Left lung (tissue), 10 donors: Measurements from ENCODE around the gene ZNF710. TPM values are rescaled to one million over a fixed set of nuclear protein-coding genes. Genes with fewer than 3 reads are reported as not detected.
A peak's percentile ranks its signal among the peaks of the same experiment; 100 is the strongest.
"Not testable (repeated sequence)": the region's sequence is repeated elsewhere in the genome, so short reads cannot be mapped to it uniquely, and the experiment has no call there.

Experiments used
- ATAC-seq: fragments of 200-7000 bp; cut with Tn5 transposase; one replicate; pipeline ENCODE4 v1.9.1; 2020; ENCODE audit warnings: moderate library complexity
- DNase-seq, 4 donors: peaks; one replicate each; pipeline ENCODE4 v3.0.0-alpha.2; 2013 to 2020
- H3K27ac ChIP-seq, 2 donors: fragments of 200-600 bp; sonication (generic) in 1 of 2; one replicate each; pipeline versions ENCODE4 v1.5.0 to v1.8.0; 2020 to 2021
- H3K27me3 ChIP-seq, 2 donors: fragments of 200-600 bp; sonication (generic) in 1 of 2; one replicate each; pipeline versions ENCODE4 v1.5.0 to v1.8.0; 2020 to 2021
- H3K36me3 ChIP-seq, 2 donors: fragments of 200-600 bp; sonication (generic) in 1 of 2; one replicate each; pipeline versions ENCODE4 v1.5.0 to v1.8.0; 2020 to 2021
- H3K4me1 ChIP-seq, 2 donors: fragments of 200-600 bp; one replicate each; pipeline ENCODE4 v1.8.0; 2021
- H3K4me3 ChIP-seq, 2 donors: fragments of 200-600 bp; sonication (generic) in 1 of 2; one replicate each; pipeline versions ENCODE4 v1.5.0 to v1.8.0; 2020 to 2021; ENCODE audit warnings: mild to moderate bottlenecking in 1 of 2
- H3K9me3 ChIP-seq, 2 donors: fragments of 200-600 bp; sonication (generic) in 1 of 2; one replicate each; pipeline versions ENCODE4 v1.5.0 to v1.8.0; 2020 to 2021
- intact Hi-C, 2 donors: fragments of 100-400 bp; cut with DNase I; formaldehyde crosslinking; loops; one replicate each; pipeline versions ENCODE4 v1.11.2 to v1.14.2; 2022
- polyA plus RNA-seq, 6 donors: library from polyadenylated mRNA; unstranded; fragments of 120-200 nt; gene quantifications; one replicate each; pipeline ENCODE4 v1.2.1, GENCODE V29; 2013; ENCODE audit not compliant: insufficient read length in 6 of 6
- total RNA-seq, 2 donors: library from RNA; stranded (reverse); fragmentation: NEBNext Ultra II Directional; extraction: Animal tissue kit (Norgen Biotek cat#: 25700); gene quantifications; one replicate each; pipeline ENCODE4 v1.2.1, GENCODE V29; 2021
- TF ChIP-seq, protein P1 (sequence below), 2 donors: fragments of 200-600 bp; sonication (generic) in 1 of 2; IDR thresholded peaks; one replicate each; pipeline versions ENCODE4 v1.5.0 to v1.8.0; 2021; ENCODE audit warnings: antibody characterized with exemption in 2 of 2
- donor health status: DM: no; HTN: yes; CAD: no.
- donor health status: DM: no; HTN: no; CAD: no.

ZNF710 gene
- total and polyA plus RNA-seq, 8 donors = 27.9 to 53.7 (median 39.9) TPM

DNA sequence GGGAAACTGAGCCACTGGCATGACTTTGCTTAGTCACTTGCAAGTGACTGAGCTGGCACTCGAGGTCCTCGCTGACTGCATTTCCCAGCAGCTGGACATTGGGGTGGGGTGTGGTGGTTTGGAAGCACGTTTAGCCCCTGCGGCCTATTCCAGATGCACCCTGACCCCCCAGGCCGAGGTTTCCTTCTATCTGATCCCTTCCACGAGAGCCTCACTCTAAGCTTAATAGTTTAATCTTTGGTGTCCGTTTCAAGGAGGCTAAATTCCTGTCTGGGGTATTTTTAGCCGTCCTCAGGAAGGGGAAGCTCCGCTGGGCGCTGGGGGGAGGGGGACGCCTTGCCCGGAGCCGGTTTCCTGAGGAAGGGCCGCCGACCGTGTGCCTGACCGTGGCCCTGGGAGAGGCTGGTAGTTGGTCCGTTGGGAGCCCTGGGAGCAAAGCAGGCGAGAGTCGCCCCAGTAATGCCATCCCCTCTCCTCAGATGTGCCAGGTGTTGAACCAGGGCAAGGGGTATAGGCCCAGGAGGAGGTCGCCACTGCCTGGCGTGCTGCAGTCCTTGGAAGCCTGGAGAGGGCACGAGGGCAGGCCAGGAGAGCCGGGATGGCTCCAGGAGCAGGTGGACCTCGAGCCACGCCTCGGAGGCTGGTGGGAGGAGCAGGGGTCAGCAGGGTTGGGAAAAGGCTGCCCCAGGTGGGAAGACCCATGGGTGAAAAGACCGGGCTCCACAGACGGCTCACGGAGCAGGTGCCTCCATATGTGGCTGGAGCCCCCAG lies 64.0 kb downstream of the ZNF710 start:
- TF ChIP-seq, protein P1, sequence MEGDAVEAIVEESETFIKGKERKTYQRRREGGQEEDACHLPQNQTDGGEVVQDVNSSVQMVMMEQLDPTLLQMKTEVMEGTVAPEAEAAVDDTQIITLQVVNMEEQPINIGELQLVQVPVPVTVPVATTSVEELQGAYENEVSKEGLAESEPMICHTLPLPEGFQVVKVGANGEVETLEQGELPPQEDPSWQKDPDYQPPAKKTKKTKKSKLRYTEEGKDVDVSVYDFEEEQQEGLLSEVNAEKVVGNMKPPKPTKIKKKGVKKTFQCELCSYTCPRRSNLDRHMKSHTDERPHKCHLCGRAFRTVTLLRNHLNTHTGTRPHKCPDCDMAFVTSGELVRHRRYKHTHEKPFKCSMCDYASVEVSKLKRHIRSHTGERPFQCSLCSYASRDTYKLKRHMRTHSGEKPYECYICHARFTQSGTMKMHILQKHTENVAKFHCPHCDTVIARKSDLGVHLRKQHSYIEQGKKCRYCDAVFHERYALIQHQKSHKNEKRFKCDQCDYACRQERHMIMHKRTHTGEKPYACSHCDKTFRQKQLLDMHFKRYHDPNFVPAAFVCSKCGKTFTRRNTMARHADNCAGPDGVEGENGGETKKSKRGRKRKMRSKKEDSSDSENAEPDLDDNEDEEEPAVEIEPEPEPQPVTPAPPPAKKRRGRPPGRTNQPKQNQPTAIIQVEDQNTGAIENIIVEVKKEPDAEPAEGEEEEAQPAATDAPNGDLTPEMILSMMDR (IDR thresholded peaks at IDR 0.05) = no peak
- H3K27me3 ChIP-seq = no peaks in the 10 kb centered on the region

DNA sequence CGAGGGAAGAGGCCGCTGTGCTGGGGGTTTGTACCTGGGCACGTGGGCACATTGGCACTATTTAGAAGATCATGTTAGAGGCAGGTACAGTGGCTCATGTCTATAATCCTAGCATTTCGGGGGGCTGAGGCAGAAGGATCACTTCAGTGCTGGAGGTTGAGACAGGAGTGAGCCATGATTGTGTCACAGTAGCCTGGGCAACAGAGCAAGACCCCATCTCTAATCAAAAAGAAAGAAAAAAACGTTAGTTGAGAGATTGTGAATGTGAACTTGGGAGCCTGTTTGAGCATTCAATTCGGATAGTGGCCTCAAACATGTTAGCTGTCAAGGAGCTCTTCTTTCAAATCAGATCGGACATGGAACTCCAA lies 64.5 kb downstream of the ZNF710 start:
- H3K27ac ChIP-seq = peak overlapping the region; percentile 81 to 96
- no peaks in the 10 kb centered on the region for H3K27me3 ChIP-seq
- intact Hi-C loops = loop anchor here in 1 of 2 donors (5.0 kb wide), 1 partner anchor 33 kb away; no protein-coding TSS in a partner anchor
- H3K4me1 ChIP-seq = peaks cover 35 to 84% of the 10 kb centered on the region in 2 donors
- H3K4me3 ChIP-seq = no peak overlapping the region
- DNase-seq (no peak), ATAC-seq (no peak)
- peaks cover 0 to 28% of the 10 kb centered on the region in 2 donors for H3K36me3 ChIP-seq
- TF ChIP-seq, protein P1 (IDR thresholded peaks at IDR 0.05) = no peak
- no peaks in the 10 kb centered on the region for H3K9me3 ChIP-seq

More for the DNA sequence above, 64.0 kb downstream of the ZNF710 start:
- Histone ChIP-seq H3K36me3 (peaks cover 0 to 28% of the 10 kb centered on the region in 2 donors), H3K4me1 (peaks cover 37 to 84% of the 10 kb centered on the region in 2 donors), H3K27ac (peak overlapping the region; percentile 81 to 96), H3K9me3 (no peaks in the 10 kb centered on the region), H3K4me3 (no peak overlapping the region)
- peak in 2 of 4 donors; percentile 82 to 95 for DNase-seq
- intact Hi-C loops = loop anchor here in 1 of 2 donors (5.0 kb wide), 1 partner anchor 33 kb away; no protein-coding TSS in a partner anchor
- ATAC-seq = peak; percentile 23

DNA sequence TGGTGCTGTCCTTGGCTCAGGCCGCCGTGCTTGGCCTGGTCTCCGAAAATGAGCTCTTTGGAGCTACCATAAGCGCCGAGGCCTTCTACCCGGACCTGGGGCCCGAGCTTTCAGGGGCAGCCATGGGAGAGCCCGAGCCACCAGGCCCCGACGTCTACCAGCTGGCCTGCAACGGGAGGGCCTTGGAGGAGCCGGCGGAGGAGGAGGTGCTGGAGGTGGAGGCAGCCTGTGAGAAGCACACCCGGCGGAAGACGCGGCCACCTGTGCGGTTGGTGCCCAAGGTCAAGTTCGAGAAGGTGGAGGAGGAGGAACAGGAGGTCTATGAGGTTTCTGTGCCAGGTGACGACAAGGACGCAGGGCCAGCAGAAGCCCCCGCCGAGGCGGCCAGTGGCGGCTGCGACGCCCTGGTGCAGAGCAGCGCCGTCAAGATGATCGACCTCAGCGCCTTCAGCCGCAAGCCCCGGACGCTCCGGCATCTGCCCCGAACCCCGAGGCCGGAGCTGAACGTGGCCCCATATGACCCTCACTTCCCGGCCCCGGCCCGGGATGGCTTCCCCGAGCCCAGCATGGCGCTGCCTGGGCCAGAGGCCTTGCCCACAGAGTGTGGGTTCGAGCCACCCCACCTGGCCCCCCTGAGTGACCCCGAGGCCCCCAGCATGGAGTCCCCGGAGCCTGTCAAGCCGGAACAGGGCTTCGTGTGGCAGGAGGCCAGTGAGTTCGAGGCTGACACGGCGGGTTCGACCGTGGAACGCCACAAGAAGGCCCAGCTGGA lies 66.2 kb downstream of the ZNF710 start:
- Histone ChIP-seq H3K4me1 (peaks cover 20 to 81% of the 10 kb centered on the region in 2 donors), H3K27me3 (no peaks in the 10 kb centered on the region), H3K9me3 (no peaks in the 10 kb centered on the region), H3K4me3 (no peak overlapping the region), H3K27ac (peak overlapping the region in 1 of 2 donors; percentile 96), H3K36me3 (peaks cover 0 to 32% of the 10 kb centered on the region in 2 donors)
- DNase-seq (peak in 1 of 4 donors; percentile 76), ATAC-seq (no peak)
- intact Hi-C loops = loop anchor here in 1 of 2 donors (5.0 kb wide), 1 partner anchor 35 kb away; no protein-coding TSS in a partner anchor
- TF ChIP-seq, protein P1 (IDR thresholded peaks at IDR 0.05) = no peak

DNA sequence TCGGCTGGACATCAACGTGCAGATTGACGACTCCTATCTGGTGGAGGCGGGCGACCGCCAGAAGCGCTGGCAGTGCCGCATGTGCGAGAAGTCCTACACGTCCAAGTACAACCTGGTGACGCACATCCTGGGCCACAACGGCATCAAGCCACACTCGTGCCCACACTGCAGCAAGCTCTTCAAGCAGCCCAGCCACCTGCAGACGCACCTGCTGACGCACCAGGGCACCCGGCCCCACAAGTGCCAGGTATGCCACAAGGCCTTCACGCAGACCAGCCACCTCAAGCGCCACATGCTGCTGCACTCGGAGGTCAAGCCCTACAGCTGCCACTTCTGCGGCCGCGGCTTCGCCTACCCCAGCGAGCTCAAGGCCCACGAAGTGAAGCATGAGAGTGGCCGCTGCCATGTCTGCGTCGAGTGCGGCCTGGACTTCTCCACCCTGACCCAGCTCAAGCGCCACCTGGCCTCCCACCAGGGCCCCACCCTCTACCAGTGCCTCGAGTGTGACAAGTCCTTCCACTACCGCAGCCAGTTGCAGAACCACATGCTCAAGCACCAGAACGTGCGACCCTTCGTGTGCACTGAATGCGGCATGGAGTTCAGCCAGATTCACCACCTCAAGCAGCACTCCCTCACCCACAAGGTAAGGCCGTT lies 67.0 kb downstream of the ZNF710 start:
- Histone ChIP-seq H3K36me3 (peaks cover 0 to 39% of the 10 kb centered on the region in 2 donors), H3K9me3 (no peaks in the 10 kb centered on the region), H3K4me1 (peaks cover 13 to 73% of the 10 kb centered on the region in 2 donors), H3K4me3 (no peak overlapping the region), H3K27ac (no peak overlapping the region), H3K27me3 (no peaks in the 10 kb centered on the region)
- DNase-seq (peak in 1 of 4 donors; percentile 81), ATAC-seq (no peak)
- TF ChIP-seq, protein P1 (IDR thresholded peaks at IDR 0.05) = no peak
- intact Hi-C loops = loop anchor here in 1 of 2 donors (5.0 kb wide), 1 partner anchor 36 kb away; no protein-coding TSS in a partner anchor

DNA sequence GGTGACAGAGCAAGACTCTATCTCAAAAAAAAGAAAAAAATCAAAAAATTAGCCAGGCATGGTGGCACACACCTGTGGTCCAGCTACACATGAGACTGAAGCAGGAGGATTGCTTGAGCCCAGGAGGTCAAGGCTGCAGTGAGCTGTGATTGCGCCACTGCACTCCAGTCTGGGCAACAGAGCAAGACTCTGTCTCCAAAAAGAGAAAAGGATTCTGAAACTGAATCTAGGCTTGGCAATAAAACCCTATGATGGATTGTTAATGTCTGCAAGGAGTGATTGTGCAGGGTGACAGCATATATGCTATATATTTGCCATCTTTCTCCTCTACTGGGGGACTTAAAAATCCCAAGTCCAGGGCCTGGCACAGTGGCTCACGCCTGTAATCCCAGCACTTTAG lies 69.5 kb downstream of the ZNF710 start:
- intact Hi-C loops, ATAC-seq, H3K27me3 ChIP-seq, H3K4me3 ChIP-seq, H3K9me3 ChIP-seq: not testable (repeated sequence)
- peaks cover 0 to 64% of the 10 kb centered on the region in 2 donors for H3K36me3 ChIP-seq
- H3K4me1 ChIP-seq = peaks cover 0 to 56% of the 10 kb centered on the region in 2 donors
- DNase-seq = peak in 1 of 4 donors; percentile 49
- H3K27ac ChIP-seq = peak overlapping the region; percentile 5 to 60
